HepG2 (cell line): Measurements from ENCODE around the gene DPH7. TPM values are rescaled to one million over a fixed set of nuclear protein-coding genes. Genes with fewer than 3 reads are reported as not detected.

Experiments
- JUND ChIP-seq: sonication (generic); formaldehyde crosslinking; IDR thresholded peaks from 2 replicates; pipeline ENCODE4 v1.8.0; 2022; ENCODE audit warnings: mild to moderate bottlenecking, missing genetic modification reagents
- NR2C2 ChIP-seq: sonication (generic); formaldehyde crosslinking; IDR thresholded peaks from 2 replicates; pipeline ENCODE4 v1.4.0; 2020; ENCODE audit warnings: missing genetic modification reagents, mild to moderate bottlenecking, moderate library complexity, borderline replicate concordance
- RNF2 ChIP-seq: fragments of 450-650 bp; conservative IDR thresholded peaks from 2 replicates; pipeline ENCODE4 v1.6.1; 2016; ENCODE audit warnings: low read depth
- ZFP41 ChIP-seq: sonication (generic); formaldehyde crosslinking; IDR thresholded peaks from 2 replicates; pipeline ENCODE4 v1.4.0; 2020; ENCODE audit warnings: mild to moderate bottlenecking, missing genetic modification reagents, borderline replicate concordance
- ZNF142 ChIP-seq: sonication (generic); formaldehyde crosslinking; IDR thresholded peaks from 2 replicates; pipeline ENCODE4 v1.4.0; 2020; ENCODE audit warnings: missing genetic modification reagents
- ZNF280B ChIP-seq: sonication (generic); formaldehyde crosslinking; IDR thresholded peaks from 2 replicates; pipeline ENCODE4 v1.5.0; 2020; ENCODE audit warnings: missing genetic modification reagents, mild to moderate bottlenecking, borderline replicate concordance
- ZNF318 ChIP-seq: sonication (generic); formaldehyde crosslinking; IDR thresholded peaks from 2 replicates; pipeline ENCODE4 v1.4.0; 2020; ENCODE audit warnings: mild to moderate bottlenecking, missing genetic modification reagents
- ZNF513 ChIP-seq: sonication (generic); formaldehyde crosslinking; conservative IDR thresholded peaks from 2 replicates; pipeline ENCODE4 v1.5.0; 2020; ENCODE audit warnings: missing genetic modification reagents
- ZNF891 ChIP-seq: sonication (generic); formaldehyde crosslinking; IDR thresholded peaks from 2 replicates; pipeline ENCODE4 v1.5.0; 2020; ENCODE audit warnings: mild to moderate bottlenecking, missing genetic modification reagents
- ZSCAN30 ChIP-seq: sonication (generic); formaldehyde crosslinking; IDR thresholded peaks from 2 replicates; pipeline ENCODE4 v1.5.0; 2020; ENCODE audit warnings: mild to moderate bottlenecking, missing genetic modification reagents
- polyA plus RNA-seq, 8 experiments: library from polyadenylated mRNA; depleted of rRNA in 3 of 8; stranded (reverse) in 7 of 8; unstranded in 1 of 8; fragments of >200 nt; fragmentation: Illumina TruSeq in 4 of 8; extraction: Trizol in 4 of 8; gene quantifications; 2 replicates each; pipeline versions ENCODE4 v1.2.1 to v1.2.3, GENCODE V29; 2011 to 2016; ENCODE audit warnings: low read depth in 4 of 8, missing spikeins in 1 of 8, mixed read lengths in 1 of 8; ENCODE audit not compliant: insufficient read depth in 1 of 8
- total RNA-seq, 5 experiments: library from RNA; depleted of rRNA; stranded (reverse); fragments of >200 nt; fragmentation: Illumina TruSeq; extraction: Trizol; gene quantifications; 2 replicates each; pipeline ENCODE4 v1.2.3, GENCODE V29; 2016; ENCODE audit warnings: low read depth in 1 of 5

The DPH7 gene
- total and polyA plus RNA-seq, 2 of the 13 experiments (the other 11 are each of a cell fraction or from before 2014, with no cell fraction given) = 27.6 to 31.6 TPM

GRCh38 chr9:137589441-137590122 is 10.9 kb upstream of the DPH7 start (continued):
- TF ChIP-seq ZNF142 = no peak
- TF ChIP-seq ZNF318 = no peak
- no peak; the same call in 1 of the 2 replicates for TF ChIP-seq ZNF891 (CRISPR knock-in tag)
- TF ChIP-seq JUND (CRISPR knock-in tag) = no peak
- TF ChIP-seq RNF2 = 0 out of 2 replicates have a peak, but pooled peaks have one; percentile 38
- TF ChIP-seq ZNF513 (CRISPR knock-in tag) = no peak
- TF ChIP-seq ZFP41 (CRISPR knock-in tag) = 0 out of 2 replicates have a peak, but pooled peaks have one; percentile 31
- TF ChIP-seq ZNF280B (CRISPR knock-in tag) = 0 out of 2 replicates have a peak, but pooled peaks have one; percentile 22
- TF ChIP-seq ZSCAN30 (CRISPR knock-in tag) = no peak
- TF ChIP-seq NR2C2 (CRISPR knock-in tag) = no peak
